GM12891 (cell line): ENCODE data around the gene C2orf80.

Source experiments
- POLR2A ChIP-seq: IDR thresholded peaks from 2 replicates; pipeline ENCODE4 v1.6.1; 2011; ENCODE audit warnings: low read depth, low read length, control low read depth
- POLR2AphosphoS5 ChIP-seq: IDR thresholded peaks from 2 replicates; pipeline ENCODE4 v1.6.1; 2011; ENCODE audit warnings: low read depth, low read length, control low read depth
- POU2F2 ChIP-seq: IDR thresholded peaks from 2 replicates; pipeline ENCODE4 v1.6.1; 2011; ENCODE audit warnings: low read depth, mild to moderate bottlenecking, control low read depth, low read length, moderate library complexity

DNA sequence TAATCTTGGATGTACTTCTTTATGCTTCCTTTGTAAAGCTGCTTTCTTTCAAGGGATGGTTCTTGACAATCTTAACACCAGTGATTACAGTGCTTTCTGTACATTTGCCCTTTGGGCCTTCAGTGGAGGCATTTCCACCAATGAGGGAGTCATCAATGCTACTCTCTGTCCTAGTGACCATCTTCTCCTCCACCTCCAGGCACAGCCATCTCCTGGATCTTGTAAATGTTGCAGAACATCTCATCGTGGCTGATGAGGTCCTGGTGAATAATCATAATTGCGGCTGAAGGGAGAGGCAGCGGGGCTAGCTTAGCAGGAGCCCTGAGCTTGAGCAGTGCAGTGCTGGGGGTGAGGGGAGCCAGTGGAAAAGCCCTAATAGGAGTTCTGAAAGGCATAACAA, 32.5 kb upstream of the C2orf80 start:
- no peak for TF ChIP-seq POLR2A
- no peak for TF ChIP-seq POLR2AphosphoS5
- TF ChIP-seq POU2F2 = no peak
